K562 (cell line): ENCODE data around the gene BCL6B. TPM values are rescaled to one million over a fixed set of nuclear protein-coding genes. Genes with fewer than 3 reads are reported as not detected.
"Not testable (repeated sequence)": the region's sequence is repeated elsewhere in the genome, so short reads cannot be mapped to it uniquely, and the experiment has no call there.

Experiments
- ATAC-seq: fragments of 200-7000 bp; cut with Tn5 transposase; 3 replicates; pipeline ENCODE4 v1.9.1; 2020; ENCODE audit warnings: moderate library complexity
- BruUV-seq: library from RNA; stranded (reverse); fragments of 400-500 nt; replicated peaks from 2 replicates; lab custom pipeline; 2021; lab: Mats Ljungman, UMichigan
- CTCF ChIA-PET: fragments of 300-600 bp; formaldehyde crosslinking; extraction: SDS; loops from one replicate; lab custom pipeline; 2021; ENCODE audit warnings: low intra/inter-chr PET ratio; lab: Yijun Ruan, JAX
- POLR2A ChIA-PET: fragments of 300-600, 350-650 bp; sonication (Branson Sonifier 250); formaldehyde crosslinking; extraction: SDS; loops from one replicate; lab custom pipeline; 2021; ENCODE audit warnings: antibody characterized with exemption, inconsistent platforms; lab: Yijun Ruan, JAX
- DNase-seq, 4 experiments: peaks; one replicate each; pipeline versions ENCODE4 v3.0.0 to v3.0.0-alpha.2; 2011 to 2018; ENCODE audit warnings: low spot score in 3 of 4, mixed read lengths in 3 of 4; ENCODE audit errors: extremely low read depth in 1 of 4
- FAIRE-seq: peaks from 2 replicates; lab custom pipeline; 2011; peaks lifted over from hg19 to GRCh38; lab: Jason Lieb, UNC
- H2AFZ ChIP-seq: 2 replicates; pipeline ENCODE4 v1.6.0; 2011; ENCODE audit warnings: low read depth, low read length, control low read depth, inconsistent platforms
- H3K27ac ChIP-seq: fragments of 200-600 bp; 3 replicates; pipeline ENCODE4 v1.8.0; 2011; ENCODE audit warnings: low read depth, mild to moderate bottlenecking, control low read depth, inconsistent platforms, low read length, moderate library complexity, mixed read lengths; ENCODE audit errors: extremely low read depth
- H3K27me3 ChIP-seq, 2 experiments: fragments of 300-600 bp in 1 of 2; 2 replicates in 1 of 2; 3 replicates in 1 of 2; pipeline versions ENCODE4 v1.6.0 to v1.8.0; 2011; ENCODE audit warnings: inconsistent platforms in 2 of 2, low read length in 2 of 2, mild to moderate bottlenecking in 1 of 2, mixed read lengths in 1 of 2, moderate library complexity in 1 of 2; ENCODE audit not compliant: control insufficient read depth in 2 of 2, insufficient read depth in 2 of 2
- H3K36me3 ChIP-seq: fragments of 300-600 bp; 3 replicates; pipeline ENCODE4 v1.8.0; 2011; ENCODE audit warnings: mild to moderate bottlenecking, low read length, inconsistent platforms; ENCODE audit not compliant: control insufficient read depth, insufficient read depth
- H3K4me1 ChIP-seq, 2 experiments: fragments of 200-600 bp in 1 of 2; replicated peaks in 1 of 2; 2 replicates in 1 of 2; 3 replicates in 1 of 2; pipeline versions ENCODE4 v1.5.1 to v1.8.0; 2011; ENCODE audit warnings: inconsistent platforms in 2 of 2, low read length in 2 of 2, mild to moderate bottlenecking in 1 of 2, mixed read lengths in 1 of 2, moderate library complexity in 1 of 2; ENCODE audit not compliant: control insufficient read depth in 2 of 2, insufficient read depth in 2 of 2
- H3K4me2 ChIP-seq: 2 replicates; pipeline ENCODE4 v1.6.1; 2011; ENCODE audit warnings: low read length, control low read depth, inconsistent platforms, mixed read lengths; ENCODE audit not compliant: insufficient read depth
- H3K4me3 ChIP-seq: fragments of 200-600 bp; sonication (generic), shearing (Covaris generic); 2 replicates; pipeline ENCODE4 v1.5.1; 2016; ENCODE audit warnings: control low read depth, inconsistent platforms
- H3K79me2 ChIP-seq: fragments of 200-600 bp; 3 replicates; pipeline ENCODE4 v1.8.0; 2011; ENCODE audit warnings: low read length, inconsistent platforms; ENCODE audit not compliant: control insufficient read depth, insufficient read depth
- H3K9ac ChIP-seq, 2 experiments: 2 replicates each; pipeline versions ENCODE4 v1.6.0 to v1.6.1; 2011; ENCODE audit warnings: low read depth in 2 of 2, low read length in 2 of 2, control low read depth in 1 of 2, inconsistent platforms in 1 of 2, mild to moderate bottlenecking in 1 of 2, mixed read lengths in 1 of 2; ENCODE audit not compliant: insufficient read depth in 1 of 2
- H3K9me1 ChIP-seq: one replicate; pipeline ENCODE4 v1.6.0; 2011; ENCODE audit warnings: inconsistent platforms, mild to moderate bottlenecking, low read length, moderate library complexity; ENCODE audit not compliant: control insufficient read depth, insufficient read depth
- H3K9me3 ChIP-seq: replicated peaks from 2 replicates; pipeline ENCODE4 v1.5.1; 2011; ENCODE audit warnings: low read depth, low read length, inconsistent platforms; ENCODE audit not compliant: control insufficient read depth, insufficient read depth
- H4K20me1 ChIP-seq: replicated peaks from 2 replicates; pipeline ENCODE4 v1.6.1; 2011; ENCODE audit warnings: low read length, inconsistent platforms, mixed read lengths; ENCODE audit not compliant: control insufficient read depth, insufficient read depth
- HNRNPH1 ChIP-seq: fragments of 200-400 bp; formaldehyde crosslinking; optimal IDR thresholded peaks from 2 replicates; pipeline ENCODE3; 2017; ENCODE audit warnings: low read depth, mild to moderate bottlenecking, low read length, moderate library complexity
- PKNOX1 ChIP-seq: fragments of 450-650 bp; IDR thresholded peaks from 2 replicates; pipeline ENCODE4 v1.6.1; 2016
- RFX1 ChIP-seq: fragments of 450-650 bp; IDR thresholded peaks from 2 replicates; pipeline ENCODE4 v1.6.1; 2016; ENCODE audit warnings: mild to moderate bottlenecking, moderate library complexity
- ZBTB40 ChIP-seq, 2 experiments: fragments of 450-650 bp in 1 of 2; sonication (generic) in 1 of 2; formaldehyde crosslinking in 1 of 2; IDR thresholded peaks; 2 replicates each; pipeline versions ENCODE4 v1.7.1 to v1.9.0; 2016 to 2022; ENCODE audit warnings: inconsistent platforms in 1 of 2, mild to moderate bottlenecking in 1 of 2, missing genetic modification reagents in 1 of 2
- WGBS: fragments of 100-300 bp; shearing (Covaris generic); methylation state at CpG from one replicate; pipeline ENCODE4 v1.1.6; 2016; ENCODE audit warnings: low coverage, mixed read lengths; ENCODE audit not compliant: insufficient coverage; ENCODE audit errors: missing lambda C conversion rate; 5-methylcytosine and 5-hydroxymethylcytosine counted together
- in situ Hi-C: fragments of 300-500 bp; cut with MboI; formaldehyde crosslinking; loops from 4 replicates; pipeline ENCODE4 v1.15.0; 2018; ENCODE audit warnings: inconsistent platforms, mixed read lengths
- intact Hi-C: fragments of 100-400 bp; cut with micrococcal nuclease; formaldehyde crosslinking; loops from 2 replicates; pipeline ENCODE4 v1.14.2; 2022
- polyA plus RNA-seq, 8 experiments: library from polyadenylated mRNA; depleted of rRNA in 4 of 8; stranded (reverse) in 5 of 8; unstranded in 3 of 8; fragments of >200 nt; fragmentation: Nextera tagmentation in 2 of 8; fragmentation: Illumina TruSeq in 1 of 8; extraction: Ambion mirVana in 2 of 8; extraction: Trizol in 1 of 8; gene quantifications; 2 replicates each; pipeline versions ENCODE4 v1.2.1 to v1.2.3, GENCODE V29; 2011 to 2014; ENCODE audit warnings: inconsistent platforms in 1 of 8, missing spikeins in 1 of 8
- total RNA-seq, 7 experiments: library from RNA; depleted of rRNA in 6 of 7; stranded (reverse); fragments of >200 nt in 6 of 7; fragmentation: Illumina TruSeq in 2 of 7; extraction: Trizol in 2 of 7; gene quantifications; 2 replicates each; pipeline versions ENCODE4 v1.2.1 to v1.2.3, GENCODE V29; 2011 to 2021; ENCODE audit warnings: low replicate concordance in 1 of 7

Gene BCL6B
- total and polyA plus RNA-seq, 9 of the 15 experiments (the other 6 are each of a cell fraction or from before 2014, with no cell fraction given), result 0.89 to 5.0 (median 3.6) TPM

- TF ChIP-seq ZBTB40 (IDR thresholded peaks at IDR 0.05) (no peak), ZBTB40 (CRISPR knock-in tag; IDR thresholded peaks at IDR 0.05) (no peak), RFX1 (no peak), HNRNPH1 (no peak), PKNOX1 (no peak)
These were observed 26.1 kb downstream of the BCL6B start (continued) for GRCh38 chr17:7048968-7049367.

GRCh38 chr17:7050583-7050982, 27.7 kb downstream of the BCL6B start:
- H3K9ac ChIP-seq, DNase-seq, ATAC-seq, CTCF ChIA-PET, FAIRE-seq, H4K20me1 ChIP-seq, H3K4me2 ChIP-seq, H3K4me1 ChIP-seq, POLR2A ChIA-PET, BruUV-seq, H3K36me3 ChIP-seq, H3K4me3 ChIP-seq, H3K9me3 ChIP-seq, H3K9me1 ChIP-seq, H3K79me2 ChIP-seq, H2AFZ ChIP-seq, H3K27ac ChIP-seq: not testable (repeated sequence)
- WGBS, result 22% methylated on average over 6 of the region's 9 CpGs
- H3K27me3 ChIP-seq, result peaks cover 4 to 22% of the 10 kb centered on the region in 2 experiments
- in situ Hi-C loops (loop anchor here (5.0 kb wide), 1 partner anchor 82 kb away; no protein-coding TSS in a partner anchor), intact Hi-C loops (loop anchor here (5.0 kb wide), 1 partner anchor 247 kb away; no protein-coding TSS in a partner anchor)
